ENCODE measurements around the gene GRWD1. TPM values are rescaled to one million over a fixed set of nuclear protein-coding genes. Genes with fewer than 3 reads are reported as not detected.

Gene GRWD1
- polyA plus RNA-seq, 4 donors: 5.6 to 19.5 (median 12.8) TPM

DNA sequence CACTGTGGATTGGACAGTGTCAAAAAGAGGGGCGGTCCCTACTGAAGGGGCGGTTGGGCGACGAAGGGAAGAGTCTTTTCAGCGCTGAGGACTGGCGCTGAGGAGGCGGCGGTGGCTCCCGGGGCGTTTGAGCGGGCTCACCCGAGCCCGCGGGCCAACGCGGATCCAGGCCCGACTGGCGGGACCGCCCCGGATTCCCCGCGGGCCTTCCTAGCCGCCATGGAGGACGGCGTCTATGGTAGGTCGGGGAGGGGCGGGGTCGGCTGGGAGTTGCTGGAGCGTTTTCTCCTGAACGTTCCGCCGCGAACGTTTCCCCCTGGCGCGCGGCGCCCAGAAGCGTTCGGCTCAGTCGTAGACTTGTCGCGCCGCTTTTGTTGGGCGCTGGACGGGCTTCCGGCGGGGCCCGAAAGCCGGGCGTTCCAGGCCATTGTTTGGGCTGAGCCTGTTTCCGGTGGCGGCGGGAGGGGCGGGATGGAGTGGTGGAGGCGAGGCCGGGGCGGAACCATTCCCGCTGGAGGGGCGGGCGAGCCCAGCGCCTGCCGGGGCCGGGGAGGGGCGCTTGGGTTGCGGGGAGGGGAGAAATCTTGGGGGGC lies 23.6 kb downstream of the GRWD1 start, which contains the start of gene CYTH2:
Gene CYTH2, plus strand, starts transcription at position 81 of the 593 bp plus-strand sequence. Its CDS starts 139 bp downstream, at position 220.
- 0 to 1% (median 0%) methylated on average over 43 to 66 of the region's 66 CpGs for WGBS, 3 donors
- DNase-seq (peak; percentile 79 to 90), FAIRE-seq (no peak)
- Histone ChIP-seq H3K4me3 (ENCODE audit: low read depth in 1 of 3, low read length in 3 of 3) (peak within 1 kb of the TSS; percentile 81 to 90 (median 83)), H3K9me3 (ENCODE audit: control insufficient read depth in 2 of 2, insufficient read depth in 1 of 2, low read depth in 1 of 2, low read length in 1 of 2) (no peaks in the 10 kb centered on the region), H3K27me3 (ENCODE audit: control insufficient read depth in 3 of 3, insufficient read depth in 3 of 3, low read length in 3 of 3) (peaks cover 0 to 3% (median 0%) of the 10 kb centered on the region in 3 donors), H3K27ac (ENCODE audit: low read depth in 1 of 3, low read length in 2 of 3) (peak within 1 kb of the TSS; percentile 89 to 95 (median 94)), H3K4me1 (ENCODE audit: control insufficient read depth in 3 of 3, insufficient read depth in 2 of 3, low read depth in 1 of 3, low read length in 2 of 3) (peaks cover 4 to 13% (median 8%) of the 10 kb centered on the region in 3 donors), H3K36me3 (ENCODE audit: control insufficient read depth in 3 of 3, insufficient read depth in 2 of 3, low read depth in 1 of 3, low read length in 3 of 3) (peaks cover 5 to 45% (median 18%) of the 10 kb centered on the region in 3 donors)

DNA sequence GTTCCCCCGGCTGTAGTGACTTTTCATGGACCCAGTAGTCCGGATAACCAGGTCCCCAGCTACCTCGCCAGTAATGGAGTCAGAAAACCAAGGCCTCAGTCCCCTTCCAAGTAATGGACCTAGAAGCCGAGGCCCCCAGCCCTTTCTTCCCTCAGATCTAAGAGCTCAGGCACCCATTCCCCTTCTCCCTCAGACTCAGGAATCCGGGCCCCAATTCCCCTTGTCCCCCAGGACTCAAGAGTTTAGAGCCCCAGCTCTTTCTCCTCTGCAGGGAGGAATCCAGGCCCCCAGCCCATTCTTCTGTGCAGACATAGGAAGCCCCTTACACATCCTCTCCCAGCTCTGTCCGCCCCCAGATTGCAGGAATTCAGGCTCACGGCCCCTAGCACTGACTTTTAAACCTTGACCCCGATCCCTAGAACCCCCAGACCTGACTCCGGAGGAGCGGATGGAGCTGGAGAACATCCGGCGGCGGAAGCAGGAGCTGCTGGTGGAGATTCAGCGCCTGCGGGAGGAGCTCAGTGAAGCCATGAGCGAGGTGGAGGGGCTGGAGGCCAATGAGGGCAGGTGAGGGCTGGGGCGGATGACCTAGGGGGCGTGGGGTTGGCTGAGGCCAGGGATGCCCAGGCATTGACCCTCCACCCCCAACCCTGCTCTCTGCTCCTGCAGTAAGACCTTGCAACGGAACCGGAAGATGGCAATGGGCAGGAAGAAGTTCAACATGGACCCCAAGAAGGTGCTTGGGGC lies 24.3 kb downstream of the GRWD1 start:
- Histone ChIP-seq H3K4me3 (ENCODE audit: low read depth in 1 of 3, low read length in 3 of 3) (peak overlapping the region; percentile 81 to 90 (median 83)), H3K9me3 (ENCODE audit: control insufficient read depth in 2 of 2, insufficient read depth in 1 of 2, low read depth in 1 of 2, low read length in 1 of 2) (no peaks in the 10 kb centered on the region), H3K4me1 (ENCODE audit: control insufficient read depth in 3 of 3, insufficient read depth in 2 of 3, low read depth in 1 of 3, low read length in 2 of 3) (peaks cover 4 to 13% (median 8%) of the 10 kb centered on the region in 3 donors), H3K27ac (ENCODE audit: low read depth in 1 of 3, low read length in 2 of 3) (peak overlapping the region in 2 of 3 donors; percentile 18 to 94), H3K36me3 (ENCODE audit: control insufficient read depth in 3 of 3, insufficient read depth in 2 of 3, low read depth in 1 of 3, low read length in 3 of 3) (peaks cover 8 to 52% (median 24%) of the 10 kb centered on the region in 3 donors), H3K27me3 (ENCODE audit: control insufficient read depth in 3 of 3, insufficient read depth in 3 of 3, low read length in 3 of 3) (peaks cover 0 to 3% (median 0%) of the 10 kb centered on the region in 3 donors)
- FAIRE-seq (no peak), DNase-seq (peak in 1 of 2 donors; percentile 15)
- 30 to 54% (median 49%) methylated on average over 19 to 20 of the region's 20 CpGs for WGBS, 3 donors

DNA sequence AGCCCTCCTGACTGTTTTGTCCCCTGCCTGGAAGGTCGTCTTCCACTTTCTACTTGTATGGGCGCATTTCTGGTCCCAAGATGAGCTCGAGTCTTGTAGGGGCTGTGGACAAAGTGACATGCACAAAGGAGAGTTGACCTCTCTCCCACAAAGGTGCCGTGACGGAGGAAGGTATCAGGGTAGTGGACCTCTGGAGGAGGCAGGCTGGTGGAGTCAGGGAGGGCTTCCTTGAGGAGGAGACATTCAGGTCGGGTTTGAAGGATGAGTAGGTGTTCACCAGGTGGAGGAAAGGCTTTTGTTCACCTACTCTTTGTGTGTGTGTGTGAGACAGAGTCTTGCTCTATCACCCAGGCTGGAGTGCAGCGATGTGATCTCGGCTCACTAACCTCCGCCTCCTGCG lies 25.1 kb downstream of the GRWD1 start:
- peaks cover 0 to 3% (median 0%) of the 10 kb centered on the region in 3 donors for H3K27me3 ChIP-seq (ENCODE audit: control insufficient read depth in 3 of 3, insufficient read depth in 3 of 3, low read length in 3 of 3)
- H3K4me1 ChIP-seq (ENCODE audit: control insufficient read depth in 3 of 3, insufficient read depth in 2 of 3, low read depth in 1 of 3, low read length in 2 of 3): peaks cover 4 to 13% (median 8%) of the 10 kb centered on the region in 3 donors
- DNase-seq (no peak), FAIRE-seq (no peak)
- 89 to 92% (median 91%) methylated on average over 10 of the region's 10 CpGs for WGBS, 3 donors
- no peak overlapping the region for H3K27ac ChIP-seq (ENCODE audit: low read depth in 1 of 3, low read length in 2 of 3)
- H3K9me3 ChIP-seq (ENCODE audit: control insufficient read depth in 2 of 2, insufficient read depth in 1 of 2, low read depth in 1 of 2, low read length in 1 of 2): no peaks in the 10 kb centered on the region
- H3K36me3 ChIP-seq (ENCODE audit: control insufficient read depth in 3 of 3, insufficient read depth in 2 of 3, low read depth in 1 of 3, low read length in 3 of 3): peaks cover 8 to 59% (median 26%) of the 10 kb centered on the region in 3 donors
- no peak overlapping the region for H3K4me3 ChIP-seq (ENCODE audit: low read depth in 1 of 3, low read length in 3 of 3)

GRCh38 chr19:48471836-48472235 lies 26.1 kb downstream of the GRWD1 start:
- Histone ChIP-seq H3K9me3 (ENCODE audit: control insufficient read depth in 2 of 2, insufficient read depth in 1 of 2, low read depth in 1 of 2, low read length in 1 of 2) (no peaks in the 10 kb centered on the region), H3K4me3 (ENCODE audit: low read depth in 1 of 3, low read length in 3 of 3) (no peak overlapping the region), H3K27ac (ENCODE audit: low read depth in 1 of 3, low read length in 2 of 3) (no peak overlapping the region), H3K27me3 (ENCODE audit: control insufficient read depth in 3 of 3, insufficient read depth in 3 of 3, low read length in 3 of 3) (peaks cover 0 to 2% (median 0%) of the 10 kb centered on the region in 3 donors), H3K36me3 (ENCODE audit: control insufficient read depth in 3 of 3, insufficient read depth in 2 of 3, low read depth in 1 of 3, low read length in 3 of 3) (peaks cover 8 to 69% (median 29%) of the 10 kb centered on the region in 3 donors), H3K4me1 (ENCODE audit: control insufficient read depth in 3 of 3, insufficient read depth in 2 of 3, low read depth in 1 of 3, low read length in 2 of 3) (peaks cover 4 to 13% (median 8%) of the 10 kb centered on the region in 3 donors)
- 94 to 96% (median 95%) methylated on average over 4 of the region's 4 CpGs for WGBS, 3 donors
- DNase-seq (no peak), FAIRE-seq (no peak)

GRCh38 chr19:48473161-48473966 lies 27.6 kb downstream of the GRWD1 start:
- Histone ChIP-seq H3K9me3 (ENCODE audit: control insufficient read depth in 2 of 2, insufficient read depth in 1 of 2, low read depth in 1 of 2, low read length in 1 of 2) (no peaks in the 10 kb centered on the region), H3K27me3 (ENCODE audit: control insufficient read depth in 3 of 3, insufficient read depth in 3 of 3, low read length in 3 of 3) (no peaks in the 10 kb centered on the region), H3K4me1 (ENCODE audit: control insufficient read depth in 3 of 3, insufficient read depth in 2 of 3, low read depth in 1 of 3, low read length in 2 of 3) (peaks cover 4 to 9% (median 8%) of the 10 kb centered on the region in 3 donors), H3K36me3 (ENCODE audit: control insufficient read depth in 3 of 3, insufficient read depth in 2 of 3, low read depth in 1 of 3, low read length in 3 of 3) (peaks cover 10 to 85% (median 33%) of the 10 kb centered on the region in 3 donors), H3K4me3 (ENCODE audit: low read depth in 1 of 3, low read length in 3 of 3) (no peak overlapping the region), H3K27ac (ENCODE audit: low read depth in 1 of 3, low read length in 2 of 3) (no peak overlapping the region)
- DNase-seq (no peak), FAIRE-seq (no peak)
- WGBS, 3 donors: 79 to 86% (median 85%) methylated on average over 14 of the region's 14 CpGs

DNA sequence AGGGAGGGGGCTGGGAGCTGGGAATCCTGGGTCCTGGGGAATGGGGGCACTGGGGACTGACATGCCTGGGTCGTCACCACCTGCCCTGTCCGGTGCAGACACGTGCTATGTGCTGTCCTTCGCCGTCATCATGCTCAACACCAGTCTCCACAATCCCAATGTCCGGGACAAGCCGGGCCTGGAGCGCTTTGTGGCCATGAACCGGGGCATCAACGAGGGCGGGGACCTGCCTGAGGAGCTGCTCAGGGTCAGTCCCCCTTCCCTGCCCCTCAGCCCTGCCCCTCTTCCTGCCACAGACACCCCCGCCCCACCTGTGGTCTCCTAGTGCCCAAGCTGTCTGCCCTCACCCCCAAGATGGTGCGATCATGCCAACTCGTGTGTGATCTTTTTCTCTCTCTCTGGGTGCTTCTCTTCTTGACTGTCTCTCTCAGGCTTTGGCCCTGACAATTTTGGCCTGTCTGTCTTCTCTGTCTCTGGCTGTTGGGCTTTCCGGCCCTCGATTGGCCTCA lies 28.4 kb downstream of the GRWD1 start:
- DNase-seq: no peak

DNA sequence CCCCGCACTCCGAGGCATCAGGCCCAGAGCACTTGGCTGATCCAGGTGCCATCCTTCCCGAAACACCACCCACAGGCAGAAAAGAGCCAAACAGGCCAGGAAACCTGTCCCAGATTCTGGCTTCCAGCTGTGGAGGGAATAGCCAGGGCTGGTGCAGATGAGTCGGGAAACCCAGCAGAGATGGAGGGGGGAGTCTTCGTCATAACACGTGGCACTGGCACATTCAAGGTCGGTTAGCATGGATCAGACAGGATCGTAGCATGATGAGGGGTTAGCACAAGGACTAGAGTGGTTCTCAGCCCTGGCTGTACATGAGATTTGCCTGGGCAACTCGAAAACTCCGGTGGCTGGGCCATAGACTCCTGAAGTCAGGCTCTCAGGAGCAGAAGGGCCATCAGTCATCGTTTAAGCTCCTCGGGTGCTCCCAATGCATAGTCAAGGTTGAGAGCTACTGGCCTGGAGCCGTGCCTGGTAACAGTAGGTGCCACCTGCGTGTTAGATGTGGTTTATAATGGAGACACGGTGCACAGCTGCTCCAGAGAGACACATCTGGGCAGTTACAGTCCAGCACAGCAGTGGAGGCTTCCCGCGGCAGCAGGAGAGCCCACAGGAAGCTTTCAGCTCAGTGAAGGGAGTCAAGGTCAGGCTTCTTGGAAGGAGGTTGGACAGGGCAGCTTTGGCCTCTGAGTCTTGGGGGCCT lies 29.7 kb downstream of the GRWD1 start:
- Histone ChIP-seq H3K27ac (ENCODE audit: low read depth in 1 of 3, low read length in 2 of 3) (no peak overlapping the region), H3K4me1 (ENCODE audit: control insufficient read depth in 3 of 3, insufficient read depth in 2 of 3, low read depth in 1 of 3, low read length in 2 of 3) (peaks cover under 1 to 3% (median 2%) of the 10 kb centered on the region in 3 donors), H3K36me3 (ENCODE audit: control insufficient read depth in 3 of 3, insufficient read depth in 2 of 3, low read depth in 1 of 3, low read length in 3 of 3) (peaks cover 12 to 98% (median 33%) of the 10 kb centered on the region in 3 donors), H3K27me3 (ENCODE audit: control insufficient read depth in 3 of 3, insufficient read depth in 3 of 3, low read length in 3 of 3) (no peaks in the 10 kb centered on the region), H3K4me3 (ENCODE audit: low read depth in 1 of 3, low read length in 3 of 3) (no peak overlapping the region), H3K9me3 (ENCODE audit: control insufficient read depth in 2 of 2, insufficient read depth in 1 of 2, low read depth in 1 of 2, low read length in 1 of 2) (no peaks in the 10 kb centered on the region)
- 87 to 88% (median 87%) methylated on average over 17 of the region's 17 CpGs for WGBS, 3 donors
- DNase-seq: no peak
- FAIRE-seq: no peak

More for the DNA sequence above, 28.4 kb downstream of the GRWD1 start:
- no peak for FAIRE-seq
- peaks cover 13 to 92% (median 33%) of the 10 kb centered on the region in 3 donors for H3K36me3 ChIP-seq (ENCODE audit: control insufficient read depth in 3 of 3, insufficient read depth in 2 of 3, low read depth in 1 of 3, low read length in 3 of 3)
- WGBS, 3 donors: 89 to 92% (median 89%) methylated on average over 14 to 16 of the region's 16 CpGs
- no peaks in the 10 kb centered on the region for H3K9me3 ChIP-seq (ENCODE audit: control insufficient read depth in 2 of 2, insufficient read depth in 1 of 2, low read depth in 1 of 2, low read length in 1 of 2)
- H3K27me3 ChIP-seq (ENCODE audit: control insufficient read depth in 3 of 3, insufficient read depth in 3 of 3, low read length in 3 of 3): no peaks in the 10 kb centered on the region
- H3K4me3 ChIP-seq (ENCODE audit: low read depth in 1 of 3, low read length in 3 of 3): no peak overlapping the region
- H3K27ac ChIP-seq (ENCODE audit: low read depth in 1 of 3, low read length in 2 of 3): no peak overlapping the region
- H3K4me1 ChIP-seq (ENCODE audit: control insufficient read depth in 3 of 3, insufficient read depth in 2 of 3, low read depth in 1 of 3, low read length in 2 of 3): peaks cover 4 to 9% (median 8%) of the 10 kb centered on the region in 3 donors

All from small intestine (tissue), 7 donors.